Muscle layer of colon (tissue), 2 donors: Measurements from ENCODE around the gene ITGA11.

Experiments used
- H3K27ac ChIP-seq: one replicate; pipeline ENCODE4 v1.7.0; 2013; ENCODE audit warnings: low read depth, mild to moderate bottlenecking, low read length, moderate library complexity
- H3K27me3 ChIP-seq, 2 donors: one replicate each; pipeline ENCODE4 v1.7.0; 2013; ENCODE audit warnings: low read length in 2 of 2, mild to moderate bottlenecking in 2 of 2; ENCODE audit not compliant: insufficient read depth in 2 of 2, control insufficient read depth in 1 of 2
- H3K36me3 ChIP-seq: one replicate; pipeline ENCODE4 v1.7.0; 2013; ENCODE audit warnings: mild to moderate bottlenecking, low read length; ENCODE audit not compliant: insufficient read depth
- H3K4me1 ChIP-seq: one replicate; pipeline ENCODE4 v1.7.0; 2013; ENCODE audit warnings: mild to moderate bottlenecking, low read length; ENCODE audit not compliant: insufficient read depth
- H3K4me3 ChIP-seq, 2 donors: one replicate each; pipeline ENCODE4 v1.7.0; 2013; ENCODE audit warnings: low read length in 2 of 2, low read depth in 1 of 2, mild to moderate bottlenecking in 1 of 2, moderate library complexity in 1 of 2
- H3K9ac ChIP-seq: one replicate; pipeline ENCODE4 v1.7.0; 2013; ENCODE audit warnings: low read length
- H3K9me3 ChIP-seq: one replicate; pipeline ENCODE4 v1.7.0; 2013; ENCODE audit warnings: mild to moderate bottlenecking, low read length
- donor health status: abdominal sarcoma.
- donor health status: Adenocarcinoma of cecum.

ITGA11 gene

GRCh38 chr15:68444336-68444735 is 12.4 kb upstream of the ITGA11 start:
- Histone ChIP-seq H3K27me3 (no peaks in the 10 kb centered on the region), H3K27ac (no peak overlapping the region), H3K36me3 (no peaks in the 10 kb centered on the region), H3K9ac (no peak overlapping the region), H3K9me3 (no peaks in the 10 kb centered on the region), H3K4me3 (no peak overlapping the region), H3K4me1 (peaks cover 8% of the 10 kb centered on the region)

- Histone ChIP-seq H3K36me3 (no peaks in the 10 kb centered on the region), H3K9me3 (no peaks in the 10 kb centered on the region), H3K27ac (no peak overlapping the region), H3K9ac (no peak overlapping the region), H3K4me3 (no peak overlapping the region), H3K27me3 (no peaks in the 10 kb centered on the region), H3K4me1 (peaks cover 8% of the 10 kb centered on the region)
Observed at GRCh38 chr15:68442903-68443302, 10.9 kb upstream of the ITGA11 start.

- Histone ChIP-seq H3K27ac (no peak overlapping the region), H3K9me3 (no peaks in the 10 kb centered on the region), H3K4me3 (no peak overlapping the region), H3K36me3 (no peaks in the 10 kb centered on the region), H3K9ac (no peak overlapping the region), H3K27me3 (no peaks in the 10 kb centered on the region), H3K4me1 (peaks cover 8% of the 10 kb centered on the region)
Observed at GRCh38 chr15:68442041-68442440, 10.1 kb upstream of the ITGA11 start.

- Histone ChIP-seq H3K9ac (no peak overlapping the region), H3K4me1 (peaks cover 8% of the 10 kb centered on the region), H3K9me3 (no peaks in the 10 kb centered on the region), H3K27me3 (no peaks in the 10 kb centered on the region), H3K27ac (no peak overlapping the region), H3K4me3 (no peak overlapping the region), H3K36me3 (no peaks in the 10 kb centered on the region)
Observed at GRCh38 chr15:68441045-68441743, 9.2 kb upstream of the ITGA11 start.

GRCh38 chr15:68440136-68440535 is 8.2 kb upstream of the ITGA11 start:
- H3K27me3 ChIP-seq, result no peaks in the 10 kb centered on the region
- no peaks in the 10 kb centered on the region for H3K36me3 ChIP-seq
- no peak overlapping the region for H3K4me3 ChIP-seq
- no peak overlapping the region for H3K27ac ChIP-seq
- H3K4me1 ChIP-seq, result peaks cover 8% of the 10 kb centered on the region
- H3K9ac ChIP-seq, result no peak overlapping the region
- H3K9me3 ChIP-seq, result no peaks in the 10 kb centered on the region

- no peak overlapping the region for H3K27ac ChIP-seq
- H3K36me3 ChIP-seq, result no peaks in the 10 kb centered on the region
- H3K9ac ChIP-seq, result no peak overlapping the region
Observed at GRCh38 chr15:68439506-68439905, 7.5 kb upstream of the ITGA11 start.

GRCh38 chr15:68436680-68437079 is 4.7 kb upstream of the ITGA11 start:
- no peaks in the 10 kb centered on the region for H3K9me3 ChIP-seq
- peaks cover 7% of the 10 kb centered on the region for H3K4me1 ChIP-seq
- H3K9ac ChIP-seq, result no peak overlapping the region
- no peaks in the 10 kb centered on the region for H3K36me3 ChIP-seq
- H3K27ac ChIP-seq, result no peak overlapping the region
- peaks cover 7 to 15% of the 10 kb centered on the region in 2 donors for H3K27me3 ChIP-seq
- H3K4me3 ChIP-seq, result no peak overlapping the region

More at GRCh38 chr15:68439506-68439905, 7.5 kb upstream of the ITGA11 start:
- peaks cover 8% of the 10 kb centered on the region for H3K4me1 ChIP-seq
- no peak overlapping the region for H3K4me3 ChIP-seq
- no peaks in the 10 kb centered on the region for H3K27me3 ChIP-seq
- no peaks in the 10 kb centered on the region for H3K9me3 ChIP-seq

- Histone ChIP-seq H3K9me3 (no peaks in the 10 kb centered on the region), H3K4me1 (no peaks in the 10 kb centered on the region), H3K27me3 (peaks cover 7 to 22% of the 10 kb centered on the region in 2 donors), H3K27ac (no peak overlapping the region), H3K36me3 (no peaks in the 10 kb centered on the region), H3K4me3 (no peak overlapping the region), H3K9ac (no peak overlapping the region)
Observed at GRCh38 chr15:68435966-68436365, 4.0 kb upstream of the ITGA11 start.

GRCh38 chr15:68434021-68434420 is 2.1 kb upstream of the ITGA11 start:
- H3K27me3 ChIP-seq, result peaks cover 7 to 32% of the 10 kb centered on the region in 2 donors

GRCh38 chr15:68433551-68433950 is 1.6 kb upstream of the ITGA11 start:
- Histone ChIP-seq H3K27ac (no peak overlapping the region), H3K36me3 (no peaks in the 10 kb centered on the region), H3K9me3 (no peaks in the 10 kb centered on the region), H3K9ac (no peak overlapping the region), H3K4me1 (no peaks in the 10 kb centered on the region), H3K4me3 (no peak overlapping the region), H3K27me3 (peaks cover 7 to 32% of the 10 kb centered on the region in 2 donors)

More at GRCh38 chr15:68434021-68434420, 2.1 kb upstream of the ITGA11 start:
- H3K4me1 ChIP-seq, result no peaks in the 10 kb centered on the region
- H3K4me3 ChIP-seq, result no peak overlapping the region
- H3K9me3 ChIP-seq, result no peaks in the 10 kb centered on the region
- no peak overlapping the region for H3K9ac ChIP-seq
- no peak overlapping the region for H3K27ac ChIP-seq
- H3K36me3 ChIP-seq, result no peaks in the 10 kb centered on the region

GRCh38 chr15:68432441-68433064 is 590 bp upstream of the ITGA11 start:
- no peaks in the 10 kb centered on the region for H3K36me3 ChIP-seq
- H3K27ac ChIP-seq, result no peak overlapping the region
- H3K27me3 ChIP-seq, result peaks cover 7 to 37% of the 10 kb centered on the region in 2 donors
- H3K9me3 ChIP-seq, result no peaks in the 10 kb centered on the region
- H3K4me1 ChIP-seq, result no peaks in the 10 kb centered on the region
- H3K4me3 ChIP-seq, result peak overlapping the region in 1 of 2 donors; percentile 43
- H3K9ac ChIP-seq, result no peak overlapping the region
